HL-60/S4 treated with phorbol 12-myristate 13-acetate at 8.2 ng/mL for 4 days and 3 days (cell line): ENCODE data around the gene PTPRN2.
"Not testable (repeated sequence)": the region's sequence is repeated elsewhere in the genome, so short reads cannot be mapped to it uniquely, and the experiment has no call there.

ENCODE experiments used
- in situ Hi-C: fragments of 300-500 bp; cut with MboI; formaldehyde crosslinking; loops from 2 replicates; pipeline ENCODE4 v1.15.0; 2022; ENCODE audit warnings: low sequenced_read_pairs

Gene PTPRN2

DNA sequence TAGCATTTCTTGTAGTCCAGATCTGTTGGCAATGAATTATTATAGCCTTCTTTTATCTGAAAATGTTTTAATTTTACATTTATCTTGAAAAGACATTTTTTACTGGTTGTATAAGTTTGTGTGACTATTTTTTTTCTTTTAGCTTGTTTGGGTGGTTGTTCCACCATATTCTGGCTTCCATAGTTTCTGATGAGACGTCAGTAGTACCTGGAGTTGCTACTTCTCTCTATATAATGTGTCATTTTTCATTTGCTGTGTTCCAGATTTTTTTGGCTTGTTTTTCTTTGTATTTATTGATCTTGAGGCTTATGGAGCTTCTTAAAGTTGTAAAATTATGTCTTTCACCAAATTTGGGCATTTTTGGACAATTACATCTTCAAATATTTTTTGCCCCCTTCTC lies 1082.0 kb downstream of the PTPRN2 start:
- in situ Hi-C loops = no loop called here

GRCh38 chr7:157503229-157503628 lies 1084.4 kb downstream of the PTPRN2 start:
- in situ Hi-C loops = no loop called here

DNA sequence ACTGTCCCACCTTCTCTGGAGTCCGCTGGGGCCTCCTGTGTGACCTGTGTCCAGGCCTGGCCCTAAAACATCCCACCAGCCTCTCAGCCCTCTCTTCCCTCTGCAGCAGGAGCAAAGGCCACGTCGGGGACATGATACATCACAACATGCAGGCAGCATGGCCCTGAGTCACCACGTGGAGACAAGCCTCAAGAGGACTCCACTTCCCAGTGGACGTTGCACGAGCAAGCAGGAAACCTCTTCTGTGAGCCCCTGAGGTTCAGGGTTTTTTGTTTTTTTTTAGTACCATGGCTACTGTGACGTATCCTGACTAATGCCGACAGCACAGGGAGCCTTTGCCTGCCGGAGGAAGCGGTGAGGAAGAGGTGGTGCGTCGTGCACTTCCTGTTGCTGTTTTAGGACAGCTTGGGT lies 1084.9 kb downstream of the PTPRN2 start:
- in situ Hi-C loops = no loop called here

GRCh38 chr7:157501581-157501980 lies 1086.0 kb downstream of the PTPRN2 start:
- in situ Hi-C loops = no loop called here

DNA sequence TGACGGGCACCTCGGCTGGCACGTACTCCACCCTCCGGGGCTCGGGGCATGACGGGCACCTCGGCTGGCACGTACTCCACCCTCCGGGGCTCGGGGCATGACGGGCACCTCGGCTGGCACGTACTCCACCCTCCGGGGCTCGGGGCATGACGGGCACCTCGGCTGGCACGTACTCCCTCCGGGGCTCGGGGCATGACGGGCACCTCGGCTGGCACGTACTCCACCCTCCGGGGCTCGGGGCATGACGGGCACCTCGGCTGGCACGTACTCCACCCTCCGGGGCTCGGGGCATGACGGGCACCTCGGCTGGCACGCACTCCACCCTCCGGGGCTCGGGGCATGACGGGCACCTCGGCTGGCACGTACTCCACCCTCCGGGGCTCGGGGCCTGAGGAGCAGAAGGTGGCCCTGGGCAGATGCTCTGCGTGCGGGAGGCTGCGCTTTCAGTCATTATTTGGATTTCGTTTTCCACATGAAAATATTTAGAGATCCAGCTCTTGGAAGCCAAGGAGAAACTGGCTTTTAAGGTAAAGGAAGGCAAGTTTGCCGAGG lies 1086.6 kb downstream of the PTPRN2 start:
- in situ Hi-C loops = not testable (repeated sequence)

- in situ Hi-C loops = no loop called here
These were observed 1087.3 kb downstream of the PTPRN2 start for GRCh38 chr7:157500171-157500960.

GRCh38 chr7:157499835-157500153 lies 1087.8 kb downstream of the PTPRN2 start:
- in situ Hi-C loops = no loop called here

- in situ Hi-C loops = no loop called here
These were observed 1088.3 kb downstream of the PTPRN2 start for GRCh38 chr7:157499121-157499834.

DNA sequence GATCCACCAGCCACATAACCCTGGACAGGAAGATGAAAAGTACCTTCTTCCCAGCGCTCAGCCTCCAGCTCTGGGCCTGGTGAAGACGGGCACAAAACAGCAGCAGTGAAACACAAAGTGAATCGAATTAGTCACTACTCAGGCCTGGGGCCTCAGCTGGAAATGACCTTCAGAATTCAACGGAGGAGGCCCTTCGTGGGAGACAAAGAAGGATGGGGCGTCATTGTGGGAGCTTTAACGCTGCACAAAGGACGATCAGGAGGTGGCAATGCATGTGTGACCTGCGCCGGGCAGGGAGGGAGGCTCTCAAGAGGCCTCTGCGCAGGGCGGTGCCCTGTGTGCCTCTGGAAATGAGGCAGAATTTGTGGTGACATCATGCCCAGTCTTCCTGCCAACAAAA lies 1089.0 kb downstream of the PTPRN2 start:
- in situ Hi-C loops = no loop called here

DNA sequence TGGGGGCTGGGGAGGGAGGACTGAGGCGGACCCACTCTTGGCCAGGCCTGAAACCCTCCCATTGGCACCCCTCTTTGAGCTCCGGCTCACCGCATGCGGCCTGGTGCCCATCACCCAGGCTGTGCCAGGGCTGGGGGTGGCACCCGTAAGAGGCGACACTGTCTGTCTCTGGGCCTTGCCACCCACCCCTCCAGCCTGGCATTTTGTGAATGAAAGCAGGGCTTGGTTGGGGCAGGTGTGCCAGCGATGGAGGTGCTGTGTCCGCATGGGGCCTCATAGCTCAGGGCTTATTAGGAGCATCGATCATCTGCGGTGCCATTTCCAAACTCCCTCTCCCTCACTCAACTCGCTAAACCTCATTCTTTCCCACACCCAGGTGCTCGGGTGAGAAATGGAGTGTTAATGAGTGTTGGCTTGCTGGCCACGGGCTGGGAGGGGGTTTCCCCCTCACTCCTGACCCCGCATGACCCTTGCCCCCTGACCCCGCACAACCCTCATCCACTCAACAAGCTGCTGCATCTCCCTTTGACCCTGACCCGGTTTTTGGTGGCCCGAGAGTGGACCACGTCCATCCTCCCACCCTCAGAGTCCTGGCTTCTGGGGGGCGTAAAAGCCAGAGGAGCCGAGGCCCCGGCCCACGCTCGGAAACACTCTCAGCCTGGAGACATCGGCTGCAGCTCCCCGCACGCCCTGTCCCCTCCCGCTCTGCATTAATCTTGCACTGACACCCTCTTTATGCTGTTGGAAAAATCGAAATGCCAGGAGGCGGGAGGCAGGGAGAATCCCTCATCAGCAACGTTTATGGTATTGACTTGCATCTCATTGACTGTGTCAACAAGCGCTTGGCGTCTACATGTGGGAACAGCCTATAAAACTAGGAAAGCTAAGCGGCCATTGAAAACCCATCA lies 1089.6 kb downstream of the PTPRN2 start:
- in situ Hi-C loops = no loop called here

DNA sequence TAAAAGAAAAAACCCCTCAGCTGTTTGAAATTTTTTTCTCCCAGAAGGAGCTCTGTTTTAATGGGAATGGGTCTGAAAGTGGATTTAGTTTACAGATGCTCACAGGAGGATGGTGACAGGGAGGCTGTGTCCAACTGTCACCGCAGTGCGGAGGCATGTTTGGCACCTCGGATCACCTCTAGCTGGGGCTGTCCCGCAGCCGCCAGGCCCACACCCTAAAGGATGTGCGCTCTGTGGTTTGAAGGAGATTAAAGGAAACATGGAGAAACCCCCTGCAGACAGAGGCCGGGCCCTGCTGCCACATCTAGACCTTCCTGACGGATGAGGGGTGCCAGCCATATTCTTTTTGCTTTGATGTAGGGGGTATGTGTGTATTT lies 1090.3 kb downstream of the PTPRN2 start:
- in situ Hi-C loops = no loop called here

DNA sequence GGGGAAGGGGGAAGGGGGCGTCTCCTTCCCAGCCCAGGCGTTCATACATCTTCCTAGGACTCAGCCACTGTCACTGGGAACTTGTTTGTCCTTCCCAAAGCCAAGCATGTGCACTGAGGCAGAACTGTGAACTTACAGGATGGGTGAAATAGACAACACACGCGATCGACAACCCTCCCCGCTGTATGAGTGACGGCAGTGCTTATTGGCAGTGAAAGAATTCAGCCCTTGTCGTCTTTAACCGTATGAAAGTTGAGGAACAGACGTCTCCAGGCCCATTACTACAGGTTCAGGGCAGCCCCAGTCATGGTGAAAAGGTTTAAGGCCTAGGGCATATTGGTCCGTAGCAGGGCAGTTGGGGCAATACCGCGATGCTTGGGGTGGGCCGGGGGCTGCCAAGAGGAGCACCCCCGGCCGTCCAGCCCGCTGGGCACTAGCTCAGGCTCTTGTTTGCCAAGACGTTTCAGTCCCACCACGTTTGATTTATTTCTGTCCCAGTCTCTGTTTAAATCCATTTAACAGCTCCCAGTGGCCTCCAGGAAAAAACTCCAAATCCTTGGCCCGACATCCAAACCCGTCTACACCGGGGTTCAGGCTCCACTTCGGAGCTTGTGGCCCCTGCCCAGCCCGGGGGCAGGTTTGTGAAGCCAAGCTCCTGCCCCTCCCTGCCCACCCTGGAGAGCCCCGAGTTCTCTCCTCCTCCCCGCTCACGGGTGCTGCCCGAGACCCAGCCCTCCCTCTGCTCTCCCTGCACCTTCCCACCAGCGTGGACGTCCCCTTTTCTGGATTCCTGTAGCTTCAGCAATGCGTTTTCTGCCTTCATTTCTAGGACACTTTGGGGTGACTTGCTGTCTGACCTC lies 1091.0 kb downstream of the PTPRN2 start:
- in situ Hi-C loops = no loop called here

GRCh38 chr7:157495594-157495993 lies 1092.0 kb downstream of the PTPRN2 start:
- in situ Hi-C loops = no loop called here

DNA sequence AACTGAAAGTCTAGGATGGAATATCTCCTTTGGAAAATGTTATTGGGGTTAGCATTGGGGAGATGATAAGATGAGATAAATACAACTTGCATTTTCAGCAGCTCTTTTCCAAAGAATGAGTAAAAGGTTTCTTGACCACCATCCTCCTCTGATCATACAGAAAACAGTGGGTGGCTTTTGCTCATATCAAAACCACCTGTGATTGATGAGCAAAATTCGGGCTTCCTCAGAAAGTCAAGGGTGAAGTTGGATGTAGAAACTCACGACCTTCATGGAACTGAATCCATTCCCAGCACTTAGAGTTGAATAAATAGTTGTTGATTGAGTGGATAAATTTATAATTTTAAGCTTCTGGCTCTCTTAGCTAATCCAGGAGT lies 1092.5 kb downstream of the PTPRN2 start:
- in situ Hi-C loops = no loop called here

DNA sequence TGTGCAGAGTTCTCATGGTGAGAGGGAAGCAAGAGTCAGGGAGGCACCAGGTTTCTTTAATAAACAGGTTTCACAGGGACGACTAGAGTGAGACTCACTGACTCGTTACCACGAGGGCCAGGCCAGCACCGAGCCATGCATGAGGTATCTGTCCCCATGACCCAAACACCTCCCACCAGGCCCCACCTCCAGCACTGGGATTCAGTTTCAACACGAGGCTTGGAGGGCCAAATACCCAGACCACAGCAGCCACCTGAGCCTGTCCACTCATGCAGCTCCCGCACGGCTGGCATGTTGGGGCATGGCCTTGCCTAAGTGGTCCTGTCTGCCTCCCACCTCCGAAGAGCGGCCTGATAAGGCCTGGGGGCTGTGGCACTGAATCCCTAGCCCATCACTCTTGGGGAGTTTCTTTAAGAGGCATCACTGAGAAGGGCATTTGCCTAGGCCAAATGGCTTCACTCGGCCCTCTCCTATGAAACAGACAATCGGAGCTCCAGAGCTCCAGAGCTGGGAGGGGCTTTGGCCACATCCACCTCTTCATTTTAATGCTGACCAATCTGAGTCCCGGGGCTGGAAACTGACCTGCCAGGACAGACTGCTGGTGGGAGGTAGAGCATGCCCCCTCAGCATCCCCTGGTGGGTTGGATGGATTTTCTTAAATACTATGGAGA lies 1093.0 kb downstream of the PTPRN2 start:
- in situ Hi-C loops = no loop called here

GRCh38 chr7:157493776-157494175 lies 1093.8 kb downstream of the PTPRN2 start:
- in situ Hi-C loops = no loop called here

DNA sequence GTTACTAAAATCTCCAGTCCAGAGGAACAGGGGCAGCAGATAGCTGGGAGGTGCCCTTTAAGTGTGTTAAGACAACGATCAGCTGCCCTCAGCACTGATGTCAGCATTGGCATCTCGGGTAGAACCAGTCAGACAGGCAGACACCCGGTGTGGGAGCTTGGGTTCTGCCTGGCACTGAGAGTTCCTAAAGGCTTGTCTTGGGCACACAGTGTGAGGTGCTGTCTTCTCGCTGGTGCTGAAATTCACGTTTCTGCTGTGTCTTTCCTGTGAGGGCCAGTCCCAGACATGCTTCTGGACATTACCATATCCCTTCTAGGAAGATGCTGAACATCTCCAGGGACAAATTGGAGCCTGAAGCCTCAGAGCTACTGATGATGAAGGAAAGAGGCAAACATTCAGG lies 1094.6 kb downstream of the PTPRN2 start:
- in situ Hi-C loops = no loop called here

- in situ Hi-C loops = no loop called here
These were observed 1097.1 kb downstream of the PTPRN2 start for GRCh38 chr7:157490465-157490912.

DNA sequence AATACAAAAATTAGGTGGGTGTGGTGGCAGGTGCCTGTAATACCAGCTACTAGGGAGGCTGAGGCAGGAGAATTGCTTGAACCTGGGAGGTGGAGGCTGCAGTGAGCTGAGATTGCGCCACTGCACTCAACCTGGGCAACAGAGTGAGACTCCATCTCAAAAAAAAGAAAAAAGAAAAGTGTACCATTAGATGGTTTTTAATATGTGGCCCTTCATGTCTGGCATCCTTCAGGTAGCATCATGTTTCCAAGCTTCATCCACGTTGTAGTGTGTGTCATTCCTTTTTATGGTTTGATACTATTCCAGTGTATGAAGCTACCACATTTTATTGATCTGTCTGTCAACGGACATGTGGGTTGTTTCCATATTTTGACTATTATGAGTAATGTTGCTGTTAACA lies 1097.8 kb downstream of the PTPRN2 start:
- in situ Hi-C loops = not testable (repeated sequence)
